Natural killer cell (primary cell): Measurements from ENCODE around the gene RTKN2. TPM values are rescaled to one million over a fixed set of nuclear protein-coding genes. Genes with fewer than 3 reads are reported as not detected.

Experiments used
- ATAC-seq, 3 donors: fragments of 150-1000 bp in 2 of 3; fragments of 200-7000 bp in 1 of 3; cut with Tn5 transposase; 1 replicate in 1 of 3; 2 replicates in 2 of 3; pipeline ENCODE4 v1.10.0; 2021; ENCODE audit warnings: mild to moderate bottlenecking in 2 of 3, moderate library complexity in 2 of 3
- DNase-seq, 2 donors: peaks; one replicate each; pipeline versions ENCODE4 v3.0.0 to v3.0.0-alpha.2; 2013 to 2021; ENCODE audit warnings: mixed read lengths in 1 of 2
- H3K27ac ChIP-seq: one replicate; pipeline ENCODE4 v1.5.1; 2013; ENCODE audit warnings: mild to moderate bottlenecking, low read length
- H3K27me3 ChIP-seq: one replicate; pipeline ENCODE4 v1.6.1; 2013; ENCODE audit warnings: low read length; ENCODE audit not compliant: control insufficient read depth, insufficient read depth
- H3K36me3 ChIP-seq: one replicate; pipeline ENCODE4 v1.6.1; 2013; ENCODE audit warnings: low read length; ENCODE audit not compliant: control insufficient read depth, insufficient read depth
- H3K4me1 ChIP-seq: one replicate; pipeline ENCODE4 v1.6.1; 2013; ENCODE audit warnings: low read length; ENCODE audit not compliant: control insufficient read depth, insufficient read depth
- H3K4me3 ChIP-seq: one replicate; pipeline ENCODE4 v1.5.1; 2013; ENCODE audit warnings: low read length
- H3K9me3 ChIP-seq: one replicate; pipeline ENCODE4 v1.6.1; 2013; ENCODE audit warnings: low read length; ENCODE audit not compliant: control insufficient read depth, insufficient read depth
- H3K27ac Mint-ChIP-seq, 2 donors: one replicate each; pipeline ENCODE4 v1.8.0; 2022; ENCODE audit warnings: mild to moderate bottlenecking in 2 of 2, mixed read lengths in 2 of 2, moderate library complexity in 1 of 2
- H3K27me3 Mint-ChIP-seq, 2 donors: one replicate each; pipeline ENCODE4 v1.8.0; 2022; ENCODE audit warnings: low read depth in 2 of 2, mixed read lengths in 2 of 2
- H3K36me3 Mint-ChIP-seq: one replicate; pipeline ENCODE4 v1.8.0; 2022; ENCODE audit warnings: mixed read lengths
- H3K4me1 Mint-ChIP-seq, 2 donors: one replicate each; pipeline ENCODE4 v1.8.0; 2022; ENCODE audit warnings: mixed read lengths in 2 of 2
- H3K4me3 Mint-ChIP-seq: one replicate; pipeline ENCODE4 v1.8.0; 2022; ENCODE audit warnings: mild to moderate bottlenecking, moderate library complexity, mixed read lengths
- H3K9me3 Mint-ChIP-seq, 2 donors: one replicate each; pipeline ENCODE4 v1.8.0; 2022; ENCODE audit warnings: mixed read lengths in 2 of 2
- CTCF ChIP-seq: fragments of 200-600 bp; IDR thresholded peaks from one replicate; pipeline ENCODE4 v1.8.0; 2022; ENCODE audit warnings: antibody characterized with exemption
- WGBS: methylation state at CpG from one replicate; pipeline ENCODE4 v1.1.7; 2013; ENCODE audit warnings: missing lambda C conversion rate; ENCODE audit not compliant: insufficient coverage; 5-methylcytosine and 5-hydroxymethylcytosine counted together
- intact Hi-C: fragments of 100-400 bp; cut with micrococcal nuclease; formaldehyde crosslinking; loops from one replicate; pipeline ENCODE4 v1.14.2; 2022
- total RNA-seq, 4 donors: library from RNA; stranded (reverse); fragments of 120-200 nt in 1 of 4; gene quantifications; one replicate each; pipeline versions ENCODE4 v1.2.3 to v1.2.4, GENCODE V29; 2013 to 2022

RTKN2 gene
- total RNA-seq, 3 donors from 2014 or later (not counting 1 experiment from before 2014, with no cell fraction given), result 0.31 to 0.61 (median 0.33) TPM

- no peak for TF ChIP-seq CTCF
- Mint-ChIP-seq H3K9me3 (no peaks in the 10 kb centered on the region), H3K36me3 (no peaks in the 10 kb centered on the region), H3K4me3 (no peak overlapping the region), H3K27ac (no peak overlapping the region), H3K4me1 (no peaks in the 10 kb centered on the region), H3K27me3 (no peaks in the 10 kb centered on the region)
- intact Hi-C loops, result no loop called here
- Histone ChIP-seq H3K36me3 (no peaks in the 10 kb centered on the region), H3K4me1 (no peaks in the 10 kb centered on the region), H3K9me3 (no peaks in the 10 kb centered on the region), H3K4me3 (no peak overlapping the region), H3K27ac (no peak overlapping the region), H3K27me3 (no peaks in the 10 kb centered on the region)
- no CpG with 5 or more reads among the region's 1 CpG for WGBS
- peak in 1 of 2 donors; percentile 59 for DNase-seq
- ATAC-seq, result peak in 1 of 3 donors; percentile 35
These were observed 69.1 kb downstream of the RTKN2 start for GRCh38 chr10:62199584-62199983.

GRCh38 chr10:62196528-62196927 lies 72.1 kb downstream of the RTKN2 start:
- H3K4me3 ChIP-seq, result no peak overlapping the region
- ATAC-seq (no peak), DNase-seq (no peak)
- H3K27me3 ChIP-seq, result no peaks in the 10 kb centered on the region
- intact Hi-C loops, result no loop called here
- H3K27ac Mint-ChIP-seq, result no peak overlapping the region
- TF ChIP-seq CTCF, result no peak
- no peak overlapping the region for H3K4me3 Mint-ChIP-seq
- H3K36me3 Mint-ChIP-seq, result no peaks in the 10 kb centered on the region
- no peaks in the 10 kb centered on the region for H3K4me1 Mint-ChIP-seq
- H3K4me1 ChIP-seq, result no peaks in the 10 kb centered on the region
- no peaks in the 10 kb centered on the region for H3K9me3 Mint-ChIP-seq
- H3K9me3 ChIP-seq, result no peaks in the 10 kb centered on the region
- no peaks in the 10 kb centered on the region for H3K27me3 Mint-ChIP-seq
- no peaks in the 10 kb centered on the region for H3K36me3 ChIP-seq
- no peak overlapping the region for H3K27ac ChIP-seq

- H3K36me3 Mint-ChIP-seq, result no peaks in the 10 kb centered on the region
- Histone ChIP-seq H3K4me3 (no peak overlapping the region), H3K27me3 (no peaks in the 10 kb centered on the region), H3K36me3 (no peaks in the 10 kb centered on the region), H3K27ac (no peak overlapping the region), H3K4me1 (no peaks in the 10 kb centered on the region), H3K9me3 (no peaks in the 10 kb centered on the region)
- 100% methylated on average over 1 of the region's 1 CpG for WGBS
- no peaks in the 10 kb centered on the region for H3K4me1 Mint-ChIP-seq
- intact Hi-C loops, result no loop called here
- H3K27ac Mint-ChIP-seq, result no peak overlapping the region
- DNase-seq (no peak), ATAC-seq (no peak)
- no peaks in the 10 kb centered on the region for H3K9me3 Mint-ChIP-seq
- H3K27me3 Mint-ChIP-seq, result no peaks in the 10 kb centered on the region
- no peak overlapping the region for H3K4me3 Mint-ChIP-seq
- no peak for TF ChIP-seq CTCF
These were observed 73.0 kb downstream of the RTKN2 start for GRCh38 chr10:62195675-62195926.

GRCh38 chr10:62194924-62195674 lies 73.5 kb downstream of the RTKN2 start:
- H3K4me1 Mint-ChIP-seq, result no peaks in the 10 kb centered on the region
- H3K27me3 Mint-ChIP-seq, result no peaks in the 10 kb centered on the region
- TF ChIP-seq CTCF, result no peak
- Histone ChIP-seq H3K36me3 (no peaks in the 10 kb centered on the region), H3K4me3 (no peak overlapping the region), H3K27me3 (no peaks in the 10 kb centered on the region), H3K9me3 (no peaks in the 10 kb centered on the region), H3K27ac (no peak overlapping the region), H3K4me1 (no peaks in the 10 kb centered on the region)
- H3K27ac Mint-ChIP-seq, result no peak overlapping the region
- 50% methylated on average over 1 of the region's 3 CpGs for WGBS
- intact Hi-C loops, result no loop called here
- H3K36me3 Mint-ChIP-seq, result no peaks in the 10 kb centered on the region
- ATAC-seq (no peak), DNase-seq (no peak)
- H3K4me3 Mint-ChIP-seq, result no peak overlapping the region
- H3K9me3 Mint-ChIP-seq, result no peaks in the 10 kb centered on the region
